GM19463 (cell line): ENCODE results near the gene PRKRIP1.
A peak's percentile ranks its signal among the peaks of the same experiment; 100 is the strongest.
"Not testable (repeated sequence)": the region's sequence is repeated elsewhere in the genome, so short reads cannot be mapped to it uniquely, and the experiment has no call there.

Experiments used
- ATAC-seq: cut with Tn5 transposase; IDR thresholded peaks from one replicate; pipeline ENCODE4 v1.9.1; 2021; ENCODE audit warnings: mild to moderate bottlenecking, moderate library complexity; ENCODE audit not compliant: unreplicated experiment

The PRKRIP1 gene

DNA sequence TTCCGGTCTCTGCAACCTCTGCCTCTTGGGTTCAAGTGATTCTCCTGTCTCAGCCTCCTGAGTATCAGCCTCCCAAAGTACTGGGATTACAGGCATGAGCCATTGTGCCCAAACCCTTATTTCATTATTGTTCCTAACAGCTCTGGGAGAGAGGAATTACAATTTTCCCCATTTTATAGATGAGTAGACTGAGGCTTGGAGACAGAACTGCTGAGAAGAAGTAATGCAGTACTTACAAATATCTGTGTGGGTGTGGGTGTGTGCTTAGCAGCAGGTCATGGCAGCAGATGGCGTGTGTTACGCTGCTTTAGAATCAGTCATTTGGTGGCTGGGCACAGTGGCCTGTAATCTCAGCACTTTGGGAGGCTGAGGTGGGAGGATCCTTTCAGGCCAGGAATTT lies 7.4 kb downstream of the PRKRIP1 start:
- ATAC-seq = no peak

DNA sequence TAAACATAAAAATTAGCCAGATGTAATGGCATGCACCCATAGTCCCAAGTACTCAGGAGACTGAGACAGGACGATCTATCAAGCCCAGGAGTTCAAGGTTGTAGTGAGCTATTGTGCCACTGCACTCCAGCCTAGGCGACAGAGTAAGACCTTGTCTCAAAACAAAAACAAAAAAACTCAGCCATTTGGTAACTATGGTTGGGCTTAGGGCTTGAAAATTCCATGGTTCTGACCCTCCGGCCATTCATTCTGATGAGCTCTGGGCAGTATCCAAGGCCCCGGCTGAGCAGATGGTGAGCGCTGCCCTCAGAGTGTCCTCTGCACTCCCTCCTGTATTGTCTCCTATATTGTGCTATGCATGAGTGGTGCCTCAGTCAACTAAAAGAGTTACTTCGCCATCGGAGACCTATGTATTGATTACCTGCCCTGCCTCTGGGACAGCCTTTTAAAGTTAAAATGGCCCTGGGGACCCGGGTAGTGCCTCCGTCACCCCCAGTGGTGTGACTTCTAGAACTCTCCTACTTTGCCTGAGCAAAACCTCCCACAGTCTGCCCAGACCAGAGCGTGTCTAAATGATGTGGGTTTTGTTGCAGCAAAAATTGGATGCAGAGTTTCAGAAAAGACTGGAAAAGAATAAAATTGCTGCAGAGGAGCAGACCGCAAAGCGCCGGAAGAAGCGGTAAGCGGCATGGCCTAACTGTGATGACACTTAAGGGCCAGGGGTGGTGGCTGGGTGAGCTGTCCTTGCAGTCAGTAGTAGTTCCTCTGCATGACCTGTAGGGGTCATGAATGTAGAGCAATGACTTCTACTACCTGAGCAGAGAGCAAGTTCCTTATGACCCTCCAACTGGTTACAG lies 8.1 kb downstream of the PRKRIP1 start:
- ATAC-seq = peak; percentile 89

- not testable (repeated sequence) for ATAC-seq
These were observed 8.7 kb downstream of the PRKRIP1 start for GRCh38 chr7:102404862-102405188.

DNA sequence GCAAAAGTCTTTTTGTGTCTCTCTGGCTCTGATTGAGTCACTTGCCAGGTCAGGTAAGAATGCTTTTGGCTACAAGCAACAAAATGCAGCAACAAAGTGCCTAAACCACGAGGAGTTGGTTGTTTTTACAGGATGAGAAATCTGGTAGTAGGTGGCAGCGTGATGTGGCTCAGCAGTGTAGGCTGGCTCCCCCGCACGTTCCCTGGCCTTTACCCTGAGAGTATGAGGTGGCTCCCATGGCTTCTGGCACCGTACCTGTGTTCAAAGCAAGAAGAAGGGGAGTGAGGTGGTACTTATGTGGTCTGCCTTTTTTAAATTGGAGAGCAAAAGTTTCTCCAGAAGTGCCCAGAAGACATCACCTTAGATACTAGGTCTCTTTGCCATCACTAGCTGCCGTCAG lies 11.7 kb downstream of the PRKRIP1 start:
- ATAC-seq = no peak

GRCh38 chr7:102408530-102408929 lies 12.4 kb downstream of the PRKRIP1 start:
- peak; percentile 43 for ATAC-seq

DNA sequence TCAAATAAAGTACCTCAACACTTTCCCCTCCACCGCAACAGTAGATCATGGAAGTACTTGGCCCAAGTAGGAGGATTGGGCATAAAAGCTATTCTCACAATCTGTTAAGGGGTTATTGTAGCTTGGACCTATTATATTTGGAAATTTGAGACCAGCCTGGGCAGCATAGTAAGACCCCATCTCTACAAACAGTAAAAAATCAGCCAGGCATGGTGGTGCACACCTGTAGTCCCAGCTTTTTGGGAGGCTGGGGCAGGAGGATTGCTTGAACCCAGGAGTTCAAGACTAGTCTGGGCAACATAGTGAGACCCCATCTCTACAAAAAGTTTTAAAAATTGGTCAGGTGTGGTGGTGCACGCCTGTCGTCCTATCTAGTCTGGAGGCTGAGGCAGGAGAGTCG lies 13.2 kb downstream of the PRKRIP1 start:
- no peak for ATAC-seq

- no peak for ATAC-seq
These were observed 14.0 kb downstream of the PRKRIP1 start for GRCh38 chr7:102410123-102410522.

- no peak for ATAC-seq
These were observed 14.8 kb downstream of the PRKRIP1 start for GRCh38 chr7:102410918-102411317.

DNA sequence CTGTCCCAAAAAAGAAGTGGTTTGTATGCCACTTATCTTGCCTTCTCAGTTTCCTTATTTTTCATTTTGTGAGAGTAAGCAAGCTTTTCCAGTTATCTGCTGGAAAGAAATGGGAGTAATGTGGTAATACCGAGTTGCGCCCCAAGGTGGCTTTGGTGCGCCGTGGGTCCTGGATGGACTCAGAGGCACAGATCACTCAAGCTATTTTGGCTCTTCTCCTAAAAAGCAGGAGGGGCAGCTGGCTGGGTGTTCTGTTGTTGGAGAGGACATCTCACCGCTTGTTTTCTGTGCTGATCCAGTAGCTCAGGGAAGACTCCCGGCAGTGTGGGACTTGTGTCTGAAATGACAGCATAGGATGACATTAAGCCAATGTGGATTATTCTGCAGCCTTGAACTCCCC lies 16.4 kb downstream of the PRKRIP1 start:
- ATAC-seq = no peak

GRCh38 chr7:102413091-102413490 lies 16.9 kb downstream of the PRKRIP1 start:
- ATAC-seq = no peak

DNA sequence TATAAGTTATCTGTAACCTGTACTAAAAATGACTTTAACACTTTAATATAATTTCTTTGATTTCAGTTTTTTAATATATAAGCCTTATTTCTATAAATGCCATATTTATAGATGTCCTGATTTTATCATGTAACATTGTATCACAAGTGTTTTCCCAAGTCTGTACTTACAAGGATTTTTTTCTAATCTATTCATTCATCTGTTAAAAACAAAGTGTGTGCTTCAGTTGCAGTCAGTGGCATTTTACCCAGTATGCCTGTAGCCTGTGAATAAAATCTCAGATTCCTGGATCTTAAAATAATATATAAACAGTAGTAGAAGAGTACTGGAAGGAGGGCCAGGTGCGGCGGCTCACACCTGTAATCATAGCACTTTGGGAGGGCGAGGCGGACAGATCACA lies 17.4 kb downstream of the PRKRIP1 start:
- no peak for ATAC-seq

GRCh38 chr7:102415685-102416225 lies 19.6 kb downstream of the PRKRIP1 start:
- ATAC-seq = peak; percentile 58

GRCh38 chr7:102416406-102416805 lies 20.2 kb downstream of the PRKRIP1 start:
- ATAC-seq = no peak

DNA sequence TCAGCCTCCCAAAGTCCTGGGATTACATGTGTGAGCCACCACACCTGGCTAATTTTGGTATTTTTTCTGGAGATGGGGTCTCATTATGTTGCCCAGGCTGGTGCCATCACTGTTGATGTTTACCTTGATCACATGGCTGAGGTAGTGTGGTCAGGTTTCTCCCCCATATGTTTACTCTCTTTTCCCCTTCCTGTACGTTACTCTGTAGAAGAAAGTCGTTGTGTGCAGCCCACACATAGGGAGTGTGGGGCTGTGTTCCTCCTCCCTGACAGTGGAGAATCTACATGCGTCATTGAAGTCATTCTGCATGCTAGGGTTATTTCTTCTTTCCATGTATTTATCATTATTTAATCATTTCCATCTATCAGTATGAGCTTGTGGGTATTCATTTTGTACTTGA lies 20.9 kb downstream of the PRKRIP1 start:
- ATAC-seq = no peak

GRCh38 chr7:102418592-102418991 lies 22.4 kb downstream of the PRKRIP1 start:
- ATAC-seq = no peak

DNA sequence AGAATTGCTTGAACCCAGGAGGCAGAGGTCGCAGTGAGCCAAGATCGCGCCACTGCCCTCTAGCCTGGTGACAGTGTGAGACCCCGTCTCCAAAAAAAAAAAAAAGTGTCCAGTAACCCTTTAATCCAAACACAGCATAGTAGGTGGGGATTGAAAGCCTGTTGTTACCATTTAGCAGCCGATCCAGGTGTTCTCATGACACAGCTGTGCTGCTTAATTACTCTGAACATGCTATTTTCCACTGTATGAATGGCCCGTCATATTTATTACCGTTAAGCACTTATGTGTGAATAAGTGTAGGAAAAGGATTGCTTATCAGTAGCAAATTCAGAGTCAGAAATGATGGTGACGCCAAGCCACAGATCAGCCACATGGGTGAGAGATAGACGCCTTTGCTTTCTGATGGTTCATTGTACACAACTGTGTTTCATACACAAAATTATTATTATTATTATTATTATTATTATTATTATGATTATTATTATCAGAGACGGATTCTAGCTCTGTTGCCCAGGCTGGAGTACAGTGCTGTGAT lies 25.6 kb downstream of the PRKRIP1 start:
- no peak for ATAC-seq

GRCh38 chr7:102424129-102424551 lies 28.0 kb downstream of the PRKRIP1 start:
- no peak for ATAC-seq

GRCh38 chr7:102424787-102425218 lies 28.6 kb downstream of the PRKRIP1 start:
- peak; percentile 33 for ATAC-seq

DNA sequence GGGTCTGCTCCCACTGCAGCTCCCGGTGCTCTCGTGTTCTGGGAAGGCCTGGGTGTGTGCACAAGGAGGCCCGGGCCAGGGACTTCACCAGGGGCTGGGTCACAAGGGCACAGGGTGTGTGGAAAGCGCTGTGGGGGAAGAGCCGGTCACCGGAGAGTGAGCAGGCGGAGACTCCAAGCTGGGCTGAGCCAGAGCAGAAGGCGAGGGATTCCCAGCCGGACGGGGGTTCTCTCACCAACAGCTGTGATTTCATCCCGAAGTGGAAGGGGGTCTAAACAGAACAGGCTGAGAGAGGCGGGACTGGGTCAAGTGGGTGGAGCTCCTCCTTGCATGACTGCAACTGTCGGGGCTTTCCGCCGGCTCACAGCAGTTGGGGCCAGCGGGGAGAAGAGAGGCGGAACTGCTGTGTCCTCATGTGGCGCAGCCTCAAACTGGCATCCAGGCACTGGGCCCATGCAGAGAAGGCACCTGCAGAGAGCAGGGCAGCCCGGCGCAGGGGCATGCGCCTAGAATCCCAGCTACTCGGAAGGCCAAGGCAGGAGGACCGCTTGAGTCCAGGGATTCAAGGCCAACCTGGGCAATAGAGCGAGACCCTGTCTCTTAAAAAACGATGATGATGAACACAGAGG lies 29.6 kb downstream of the PRKRIP1 start:
- peak; percentile 56 for ATAC-seq

DNA sequence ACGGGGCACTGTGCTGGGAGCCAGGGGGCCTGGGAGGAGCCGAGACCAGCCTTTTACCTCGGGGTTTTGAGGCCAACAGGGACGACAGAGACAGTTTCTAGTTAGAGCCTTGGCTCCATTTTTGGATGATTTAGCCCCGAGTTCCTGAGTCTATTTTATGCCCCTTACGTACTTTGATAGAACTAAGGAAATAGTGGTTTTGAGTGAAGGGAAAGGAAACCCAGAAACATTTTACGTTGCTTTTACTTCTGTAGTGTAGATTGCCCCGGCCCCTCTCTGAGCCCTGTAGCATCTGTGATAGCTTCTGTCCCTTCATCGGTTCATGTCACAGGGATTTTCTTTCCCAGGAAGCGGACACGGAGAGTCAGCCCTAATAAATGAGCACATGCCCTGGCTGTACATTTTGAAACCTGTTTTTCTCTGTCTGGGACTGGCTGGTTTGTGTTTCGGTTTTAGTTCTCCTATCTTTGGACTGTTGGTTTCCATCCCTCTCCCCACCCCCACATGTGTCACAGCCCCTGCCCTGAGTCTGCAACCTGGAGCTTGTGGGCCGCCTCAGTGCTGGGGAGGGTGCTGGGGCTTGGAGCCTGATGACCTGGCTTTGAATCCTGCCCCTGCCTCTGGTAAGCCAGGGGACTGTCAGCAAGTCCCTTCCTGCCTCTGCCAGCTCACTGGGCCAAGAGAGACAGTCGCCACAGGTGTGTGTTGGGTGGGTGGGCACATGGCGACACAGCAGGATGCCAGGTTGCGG lies 30.3 kb downstream of the PRKRIP1 start:
- ATAC-seq = peak; percentile 56

DNA sequence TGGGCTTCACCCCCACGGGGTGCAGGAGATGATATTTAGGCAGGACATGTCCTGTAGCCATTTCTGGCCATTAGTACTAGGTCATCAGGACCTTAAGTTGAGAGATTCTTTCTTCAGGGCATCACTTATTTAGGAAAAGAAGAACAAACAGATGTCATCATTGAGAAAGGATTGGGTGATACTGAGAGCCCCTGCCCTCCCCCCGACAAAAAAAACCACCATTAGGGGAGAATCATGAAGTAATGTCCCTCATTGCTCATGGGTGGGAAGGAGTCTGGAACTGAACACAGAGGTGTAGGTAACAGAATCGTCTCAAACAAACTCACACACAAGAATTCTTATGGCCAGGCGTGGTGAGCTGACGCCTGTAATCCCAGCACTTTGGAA lies 30.8 kb downstream of the PRKRIP1 start:
- no peak for ATAC-seq
